Embryonic facial prominence (tissue), 1 donor: ENCODE data around the gene CEACAM7.
"Not testable (repeated sequence)": the region's sequence is repeated elsewhere in the genome, so short reads cannot be mapped to it uniquely, and the experiment has no call there.

Source experiments
- DNase-seq: peaks from one replicate; pipeline ENCODE4 v3.0.0-alpha.2; 2016; ENCODE audit errors: extremely low spot score

The CEACAM7 gene

DNA sequence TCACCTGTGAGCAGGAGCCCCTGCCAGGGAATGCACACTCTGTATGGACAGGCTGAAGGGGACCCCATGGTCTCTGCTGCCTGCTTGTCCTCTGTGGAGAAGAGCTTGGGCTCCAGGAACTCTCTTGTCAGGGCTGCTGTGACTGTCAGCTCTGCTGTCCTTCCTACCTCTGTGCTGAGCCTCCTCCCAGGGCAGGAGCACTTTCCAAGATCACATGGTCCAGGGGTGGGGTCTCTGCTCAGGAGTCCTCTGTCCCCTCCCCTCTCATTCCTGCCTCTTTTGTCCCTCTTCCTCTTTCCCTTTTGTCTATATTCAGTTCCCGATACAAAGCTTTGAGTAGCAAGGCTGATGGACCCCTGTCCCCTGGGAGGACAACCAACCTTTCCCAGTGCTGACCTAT, at the start of gene CEACAM7:
Gene CEACAM7 (minus strand): TSS at position 173 of the 400 bp plus-strand sequence. CDS start 105 bp downstream, at position 68.
- DNase-seq = no peak

DNA sequence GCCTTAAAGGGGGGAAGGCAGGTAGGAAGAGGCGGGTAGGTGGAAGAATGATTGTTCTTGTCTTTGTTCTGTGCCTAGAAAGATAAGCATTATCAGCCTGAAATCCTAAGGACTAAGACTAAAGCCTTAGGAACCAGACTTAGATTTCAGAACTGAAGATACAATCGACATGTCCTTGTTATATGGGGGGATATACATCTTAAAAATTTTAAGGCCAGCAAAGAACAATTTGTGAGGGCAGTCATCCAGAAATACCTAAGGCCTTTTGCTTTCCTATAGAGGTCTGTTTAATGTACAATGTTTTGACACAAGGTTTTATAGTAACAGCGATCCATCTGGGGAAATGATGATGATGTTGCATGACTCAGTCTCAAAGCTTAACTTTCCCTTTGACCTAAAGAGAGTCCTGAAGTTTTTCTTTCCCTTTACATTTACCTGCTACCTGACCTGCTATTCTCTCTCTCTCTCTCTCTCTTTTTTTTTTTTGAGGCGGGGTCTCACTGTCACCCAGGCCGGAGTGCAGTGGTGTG, 47.1 kb upstream of the CEACAM7 start:
- no peak for DNase-seq

DNA sequence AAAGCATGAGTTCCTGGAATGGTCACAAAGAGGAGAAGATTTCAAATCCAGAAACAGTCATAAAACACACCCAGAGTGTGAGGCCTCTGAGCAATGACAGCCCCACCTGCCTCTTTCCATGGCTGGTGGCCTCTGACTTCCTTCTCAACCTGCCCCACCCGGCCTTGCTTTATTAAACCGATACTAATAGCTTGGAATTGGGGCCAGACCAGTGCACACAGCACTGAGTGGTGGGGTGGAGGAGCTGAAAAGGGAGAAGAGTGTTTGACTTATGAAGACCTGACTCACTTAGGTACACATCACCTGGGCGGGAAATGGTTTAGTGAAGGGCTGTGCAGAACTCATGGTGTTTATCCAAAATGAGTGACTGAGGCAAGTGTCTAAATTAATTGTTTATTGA, 46.5 kb upstream of the CEACAM7 start:
- no peak for DNase-seq

DNA sequence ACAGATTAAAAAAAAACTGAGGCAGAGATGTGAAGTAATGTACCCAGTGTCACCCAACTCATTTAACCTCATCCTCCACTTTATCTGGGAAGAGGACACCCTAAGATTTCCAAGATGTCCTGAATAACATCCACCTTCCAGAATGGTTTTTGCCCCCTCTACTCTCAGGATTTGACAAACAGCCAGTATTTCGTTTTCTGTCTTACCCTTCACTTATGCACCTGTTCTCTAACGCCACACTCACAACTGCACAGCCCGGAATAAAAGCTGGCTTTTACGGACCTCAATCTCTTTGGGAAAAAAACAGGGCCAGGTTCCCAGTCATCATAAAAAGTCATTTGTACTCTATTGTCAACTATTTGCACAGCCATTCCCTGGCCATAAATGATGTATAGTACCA, 46.1 kb upstream of the CEACAM7 start:
- DNase-seq = no peak

DNA sequence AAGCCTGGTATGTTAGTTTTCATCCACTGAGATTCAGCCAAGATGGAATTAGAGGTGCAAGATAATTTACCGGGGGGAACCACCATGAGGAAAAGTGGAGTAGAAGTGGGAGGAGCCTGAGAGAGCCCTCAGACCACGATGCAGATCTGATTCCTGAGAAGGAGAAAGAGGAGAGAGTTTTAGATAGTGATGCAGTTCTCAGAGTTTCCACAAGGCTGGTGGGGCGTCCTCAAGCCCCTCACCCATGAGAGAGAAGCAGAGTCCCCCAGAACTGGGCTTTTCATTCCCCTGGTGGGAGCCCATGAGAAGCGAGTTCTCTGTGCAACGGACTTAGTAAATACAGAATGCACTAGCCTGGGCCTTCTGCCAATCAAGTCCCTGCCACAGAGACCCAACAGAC, 38.4 kb upstream of the CEACAM7 start:
- DNase-seq = no peak

DNA sequence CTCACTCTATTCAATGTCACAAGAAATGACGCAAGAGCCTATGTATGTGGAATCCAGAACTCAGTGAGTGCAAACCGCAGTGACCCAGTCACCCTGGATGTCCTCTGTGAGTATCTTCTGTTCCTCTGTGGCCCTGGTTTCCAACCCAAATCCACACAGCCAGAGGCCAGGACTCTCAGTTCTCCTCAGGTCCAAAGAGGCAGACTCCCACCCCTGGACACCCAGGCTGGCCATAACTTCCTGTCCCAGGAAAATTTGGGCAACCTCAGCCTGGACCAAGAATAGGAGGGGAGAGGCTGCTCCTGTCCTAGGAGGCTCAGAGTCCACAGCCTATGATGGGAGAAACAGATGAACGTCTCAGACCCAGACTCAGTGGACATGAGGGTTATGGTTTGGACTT, 32.0 kb upstream of the CEACAM7 start:
- no peak for DNase-seq

GRCh38 chr19:41718761-41719160, 30.7 kb upstream of the CEACAM7 start:
- no peak for DNase-seq

- DNase-seq = no peak
Measured at GRCh38 chr19:41714598-41714997, 26.5 kb upstream of the CEACAM7 start.

DNA sequence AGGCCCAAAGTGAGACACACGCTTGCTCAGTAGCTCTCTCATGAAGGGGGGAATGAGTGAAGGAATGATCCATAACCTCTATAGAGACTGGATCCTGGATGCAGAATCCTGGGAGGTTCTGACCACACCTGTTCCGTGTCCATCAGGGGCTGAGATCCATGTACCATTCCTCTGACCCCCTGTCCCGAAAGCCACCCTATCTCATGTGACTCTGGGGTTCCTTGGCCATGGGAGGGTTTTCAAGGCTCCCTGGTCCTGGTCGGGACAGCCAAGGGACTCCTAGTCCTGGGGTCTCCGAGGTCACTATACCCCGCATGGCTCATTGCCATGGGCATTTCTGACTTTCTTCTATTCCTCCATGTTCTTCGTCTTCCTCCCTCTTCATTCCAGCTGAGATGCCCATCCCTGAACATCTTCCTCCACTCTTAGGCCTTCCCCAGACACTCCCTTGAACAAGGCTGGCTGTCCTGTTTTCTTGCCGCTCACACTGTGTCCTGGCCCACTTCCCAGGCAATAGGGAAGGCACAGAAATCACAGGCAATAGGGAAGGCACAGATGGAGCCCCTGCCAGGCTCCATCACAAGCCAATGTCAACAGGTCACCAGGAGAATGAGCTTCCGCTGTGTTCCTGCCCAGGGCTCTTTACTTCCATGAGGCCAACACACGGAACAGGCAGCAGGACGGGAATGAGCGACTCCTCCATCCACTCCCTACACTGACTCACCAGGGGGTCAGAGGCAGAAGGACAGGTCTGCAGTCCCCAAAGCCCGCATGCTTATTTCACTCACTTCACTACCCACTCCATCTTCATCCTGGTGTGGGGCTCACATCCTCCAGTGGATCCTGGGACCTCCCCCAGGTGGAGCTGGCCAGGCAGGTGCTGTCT, 23.5 kb upstream of the CEACAM7 start:
- DNase-seq = no peak

DNA sequence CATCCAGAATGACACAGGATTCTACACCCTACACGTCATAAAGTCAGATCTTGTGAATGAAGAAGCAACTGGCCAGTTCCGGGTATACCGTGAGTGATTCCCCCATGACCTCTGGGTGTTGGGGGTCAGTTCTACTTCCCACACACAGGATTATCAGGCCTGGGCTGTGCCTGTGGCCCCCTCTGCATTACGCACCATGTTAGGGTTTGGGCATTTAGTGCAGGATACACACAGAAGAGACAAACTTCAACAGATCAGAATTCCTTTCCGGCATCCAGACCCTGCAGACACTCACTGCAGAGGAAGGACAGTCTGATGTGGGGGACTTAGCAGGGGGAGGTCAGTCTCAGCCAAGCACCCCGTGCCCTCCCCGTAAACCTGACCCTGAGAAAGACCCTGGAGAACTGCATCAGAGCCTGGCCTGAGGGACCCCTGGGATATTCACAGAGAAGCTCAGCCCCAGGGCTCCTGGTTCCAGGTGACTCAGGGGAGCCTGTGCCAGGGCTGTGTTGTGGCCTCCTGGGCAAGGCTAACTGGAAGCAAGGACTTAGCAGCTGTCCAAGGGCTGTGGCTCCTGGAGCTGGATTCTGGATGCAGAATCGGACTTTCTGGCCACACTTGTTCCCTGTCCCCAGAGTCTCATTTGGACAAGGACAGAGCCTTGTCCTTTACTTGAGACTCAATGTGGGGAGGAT, 22.0 kb upstream of the CEACAM7 start:
- no peak for DNase-seq

DNA sequence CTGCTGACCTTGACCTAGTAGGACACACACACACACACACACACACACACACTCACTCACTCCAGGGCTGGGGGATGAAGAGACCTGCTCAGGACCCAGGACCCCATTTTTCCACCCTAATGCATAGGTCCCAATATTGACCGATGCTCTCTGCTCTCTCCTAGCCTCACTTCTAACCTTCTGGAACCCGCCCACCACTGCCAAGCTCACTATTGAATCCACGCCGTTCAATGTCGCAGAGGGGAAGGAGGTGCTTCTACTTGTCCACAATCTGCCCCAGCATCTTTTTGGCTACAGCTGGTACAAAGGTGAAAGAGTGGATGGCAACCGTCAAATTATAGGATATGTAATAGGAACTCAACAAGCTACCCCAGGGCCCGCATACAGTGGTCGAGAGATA, 21.4 kb upstream of the CEACAM7 start:
- DNase-seq = not testable (repeated sequence)

- DNase-seq = no peak
Measured at GRCh38 chr19:41708481-41708880, 20.4 kb upstream of the CEACAM7 start, which contains the start of gene CEACAM5. Gene CEACAM5 (plus strand): TSS chr19:41708626. CDS start chr19:41708732, 106 bp downstream.

DNA sequence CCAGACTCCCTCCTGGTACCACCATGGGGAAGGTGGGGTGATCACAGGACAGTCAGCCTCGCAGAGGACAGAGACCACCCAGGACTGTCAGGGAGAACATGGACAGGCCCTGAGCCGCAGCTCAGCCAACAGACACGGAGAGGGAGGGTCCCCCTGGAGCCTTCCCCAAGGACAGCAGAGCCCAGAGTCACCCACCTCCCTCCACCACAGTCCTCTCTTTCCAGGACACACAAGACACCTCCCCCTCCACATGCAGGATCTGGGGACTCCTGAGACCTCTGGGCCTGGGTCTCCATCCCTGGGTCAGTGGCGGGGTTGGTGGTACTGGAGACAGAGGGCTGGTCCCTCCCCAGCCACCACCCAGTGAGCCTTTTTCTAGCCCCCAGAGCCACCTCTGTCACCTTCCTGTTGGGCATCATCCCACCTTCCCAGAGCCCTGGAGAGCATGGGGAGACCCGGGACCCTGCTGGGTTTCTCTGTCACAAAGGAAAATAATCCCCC, 19.9 kb upstream of the CEACAM7 start:
- DNase-seq = no peak

DNA sequence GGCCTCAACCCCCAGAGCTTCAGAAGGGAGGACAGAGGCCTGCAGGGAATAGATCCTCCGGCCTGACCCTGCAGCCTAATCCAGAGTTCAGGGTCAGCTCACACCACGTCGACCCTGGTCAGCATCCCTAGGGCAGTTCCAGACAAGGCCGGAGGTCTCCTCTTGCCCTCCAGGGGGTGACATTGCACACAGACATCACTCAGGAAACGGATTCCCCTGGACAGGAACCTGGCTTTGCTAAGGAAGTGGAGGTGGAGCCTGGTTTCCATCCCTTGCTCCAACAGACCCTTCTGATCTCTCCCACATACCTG, 19.4 kb upstream of the CEACAM7 start:
- DNase-seq = no peak

- DNase-seq = no peak
Measured at GRCh38 chr19:41706741-41707501, 18.9 kb upstream of the CEACAM7 start.

- DNase-seq = no peak
Measured at GRCh38 chr19:41705393-41706174, 17.5 kb upstream of the CEACAM7 start.

- no peak for DNase-seq
Measured at GRCh38 chr19:41703602-41704293, 15.7 kb upstream of the CEACAM7 start.

- no peak for DNase-seq
Measured at GRCh38 chr19:41702171-41702651, 14.1 kb upstream of the CEACAM7 start.

GRCh38 chr19:41701401-41702075, 13.5 kb upstream of the CEACAM7 start:
- DNase-seq = no peak
